Fibroblast of skin of left quadriceps (primary cell): ENCODE measurements around the gene TRIM72.
"Not testable (repeated sequence)": the region's sequence is repeated elsewhere in the genome, so short reads cannot be mapped to it uniquely, and the experiment has no call there.

Source experiments
- DNase-seq, 2 experiments: peaks; one replicate each; pipeline ENCODE4 v3.0.0-alpha.2; 2013; ENCODE audit warnings: low read depth in 2 of 2

Gene TRIM72

GRCh38 chr16:31215287-31216162 is 1.6 kb downstream of the TRIM72 start:
- DNase-seq, result no peak

GRCh38 chr16:31216422-31217135 is 2.7 kb downstream of the TRIM72 start, which contains the start of gene PYDC1:
PYDC1 (minus strand) TSS chr16:31217135; CDS start chr16:31217028, 107 bp downstream.
- DNase-seq, result no peak

GRCh38 chr16:31217136-31217530 is 3.2 kb downstream of the TRIM72 start:
- no peak for DNase-seq

GRCh38 chr16:31219154-31219741 is 5.3 kb downstream of the TRIM72 start:
- DNase-seq, result no peak

- DNase-seq, result no peak
Observed at GRCh38 chr16:31221357-31222160, 7.6 kb downstream of the TRIM72 start.

GRCh38 chr16:31223044-31223443 is 9.1 kb downstream of the TRIM72 start:
- DNase-seq, result no peak

GRCh38 chr16:31224092-31224955 is 10.4 kb downstream of the TRIM72 start:
- no peak for DNase-seq

- no peak for DNase-seq
Observed at GRCh38 chr16:31225193-31225592, 11.3 kb downstream of the TRIM72 start.

- DNase-seq, result no peak
Observed at GRCh38 chr16:31228206-31228605, 14.3 kb downstream of the TRIM72 start.

- no peak for DNase-seq
Observed at GRCh38 chr16:31229501-31229900, 15.6 kb downstream of the TRIM72 start.

GRCh38 chr16:31238041-31238440 is 24.1 kb downstream of the TRIM72 start:
- DNase-seq, result no peak

- DNase-seq, result no peak
Observed at GRCh38 chr16:31242206-31242605, 28.3 kb downstream of the TRIM72 start.

- DNase-seq, result no peak
Observed at GRCh38 chr16:31243734-31244670, 30.1 kb downstream of the TRIM72 start.

- not testable (repeated sequence) for DNase-seq
Observed at GRCh38 chr16:31245598-31245997, 31.7 kb downstream of the TRIM72 start.

GRCh38 chr16:31246296-31246695 is 32.4 kb downstream of the TRIM72 start:
- no peak for DNase-seq

GRCh38 chr16:31248344-31248743 is 34.4 kb downstream of the TRIM72 start:
- no peak for DNase-seq

- no peak for DNase-seq
Observed at GRCh38 chr16:31250782-31251384, 37.0 kb downstream of the TRIM72 start.

- no peak for DNase-seq
Observed at GRCh38 chr16:31251435-31251834, 37.5 kb downstream of the TRIM72 start.

GRCh38 chr16:31253642-31254045 is 39.7 kb downstream of the TRIM72 start:
- no peak for DNase-seq
